Ovary (tissue), 9 donors: ENCODE data around the gene KCNG2. TPM values are rescaled to one million over a fixed set of nuclear protein-coding genes. Genes with fewer than 3 reads are reported as not detected.

Experiments
- DNase-seq, 5 donors: peaks; one replicate each; pipeline ENCODE4 v3.0.0-alpha.2; 2019 to 2020
- H3K27ac ChIP-seq, 2 donors: fragments of 200-600 bp; one replicate each; pipeline versions ENCODE4 v1.5.1 to v1.8.0; 2019 to 2022
- H3K27me3 ChIP-seq: fragments of 200-600 bp; one replicate; pipeline ENCODE4 v1.8.0; 2022
- H3K36me3 ChIP-seq: fragments of 200-600 bp; sonication (generic); one replicate; pipeline ENCODE4 v1.5.1; 2019
- H3K4me1 ChIP-seq: one replicate; pipeline ENCODE4 v1.8.1; 2013; ENCODE audit warnings: mild to moderate bottlenecking, moderate library complexity; ENCODE audit not compliant: insufficient read depth
- H3K4me3 ChIP-seq: fragments of 200-600 bp; sonication (generic); one replicate; pipeline ENCODE4 v1.5.1; 2017
- H3K9me3 ChIP-seq, 2 donors: fragments of 200-600 bp in 1 of 2; sonication (generic) in 1 of 2; one replicate each; pipeline versions ENCODE4 v1.5.1 to v1.8.1; 2013 to 2019; ENCODE audit warnings: mild to moderate bottlenecking in 1 of 2, moderate library complexity in 1 of 2
- CTCF ChIP-seq, 3 donors: fragments of 450-650 bp in 2 of 3; fragments of 200-600 bp in 1 of 3; IDR thresholded peaks; one replicate each; pipeline versions ENCODE4 v1.5.1 to v1.8.0; 2016 to 2022; ENCODE audit warnings: antibody characterized with exemption in 3 of 3, mild to moderate bottlenecking in 1 of 3
- EP300 ChIP-seq: sonication (generic); formaldehyde crosslinking; IDR thresholded peaks from one replicate; pipeline ENCODE4 v1.6.1; 2017; ENCODE audit warnings: antibody characterized with exemption
- POLR2A ChIP-seq: fragments of 450-650 bp; IDR thresholded peaks from one replicate; pipeline ENCODE4 v1.6.1; 2017; ENCODE audit warnings: antibody characterized with exemption, mild to moderate bottlenecking, moderate library complexity
- WGBS, 3 donors: extraction: QIAGEN DNeasy Blood & Tissue Kit in 1 of 3; methylation state at CpG; one replicate each; pipeline versions ENCODE4 v1.1.5 to v1.1.7; 2013 to 2017; 5-methylcytosine and 5-hydroxymethylcytosine counted together
- intact Hi-C, 4 donors: fragments of 100-400 bp; cut with DNase I; formaldehyde crosslinking; loops; one replicate each; pipeline versions ENCODE4 v1.11.0 to v1.15.1; 2022 to 2023
- polyA plus RNA-seq, 2 donors: library from polyadenylated mRNA; stranded (reverse); fragments of 200-250 nt in 1 of 2; fragments of 350-450 nt in 1 of 2; fragmentation: Illumina TruSeq in 1 of 2; extraction: RNeasy Lipid Tissue Mini Kit (QIAGEN cat#74804) in 1 of 2; gene quantifications; one replicate each; pipeline ENCODE4 v1.2.3, GENCODE V29; 2013 to 2014
- total RNA-seq, 7 donors: library from RNA; depleted of rRNA in 2 of 7; stranded (reverse); fragments of >200 nt in 2 of 7; fragmentation: NEBNext Ultra II Directional in 3 of 7; extraction: Animal tissue kit (Norgen Biotek cat#: 25700) in 3 of 7; gene quantifications; one replicate each; pipeline versions ENCODE4 v1.1.0 to v1.2.4, GENCODE V29; 2016 to 2023
- donor health status: DM: no; HTN: no; CAD: no; lungs with moderate emphysema.
- donor health status: DM: no; HTN: no; CAD: no.
- donor health status: Bipolar disorder and iron deficiency.
- donor health status: DM: yes; HTN: yes; CAD: no.
- donor health status: DM: no; HTN: no; CAD: no.
- donor health status: DM: yes; HTN: yes; CAD: no.

KCNG2 gene
- total and polyA plus RNA-seq, 9 donors: 0.10 to 0.80 (median 0.21) TPM; not detected in 3

- DNase-seq: no peak
- 95 to 99% (median 95%) methylated on average over 2 of the region's 2 CpGs for WGBS, 3 donors
- Histone ChIP-seq H3K9me3 (no peaks in the 10 kb centered on the region), H3K36me3 (no peaks in the 10 kb centered on the region), H3K4me3 (no peak overlapping the region), H3K27me3 (no peaks in the 10 kb centered on the region), H3K27ac (no peak overlapping the region), H3K4me1 (no peaks in the 10 kb centered on the region)
- no peak for TF ChIP-seq CTCF (IDR thresholded peaks at IDR 0.05)
- intact Hi-C loops: no loop called here
Measured at GRCh38 chr18:79931475-79931874, 133.7 kb downstream of the KCNG2 start.

GRCh38 chr18:79932907-79933306 is 135.2 kb downstream of the KCNG2 start:
- no peak overlapping the region for H3K27ac ChIP-seq
- 94 to 96% (median 96%) methylated on average over 3 of the region's 3 CpGs for WGBS, 3 donors
- H3K4me1 ChIP-seq: no peaks in the 10 kb centered on the region
- intact Hi-C loops: no loop called here
- H3K36me3 ChIP-seq: no peaks in the 10 kb centered on the region
- DNase-seq: no peak
- H3K27me3 ChIP-seq: no peaks in the 10 kb centered on the region
- no peak for TF ChIP-seq CTCF (IDR thresholded peaks at IDR 0.05)
- TF ChIP-seq EP300: no peak
- no peak for TF ChIP-seq POLR2A
- no peak overlapping the region for H3K4me3 ChIP-seq
- H3K9me3 ChIP-seq: no peaks in the 10 kb centered on the region

- Histone ChIP-seq H3K4me1 (no peaks in the 10 kb centered on the region), H3K27me3 (no peaks in the 10 kb centered on the region), H3K4me3 (no peak overlapping the region), H3K27ac (no peak overlapping the region), H3K9me3 (no peaks in the 10 kb centered on the region), H3K36me3 (no peaks in the 10 kb centered on the region)
- TF ChIP-seq CTCF (IDR thresholded peaks at IDR 0.05) (no peak), EP300 (no peak), POLR2A (no peak)
- DNase-seq: peak in 3 of 5 donors; percentile 6 to 10 (median 8)
- WGBS, 3 donors: 84 to 88% (median 84%) methylated on average over 10 of the region's 10 CpGs
- intact Hi-C loops: no loop called here
Measured at GRCh38 chr18:79933765-79934164, 136.0 kb downstream of the KCNG2 start.

- H3K9me3 ChIP-seq: no peaks in the 10 kb centered on the region
Measured at GRCh38 chr18:79934311-79935097, 136.8 kb downstream of the KCNG2 start.

GRCh38 chr18:79935098-79935480 is 137.4 kb downstream of the KCNG2 start:
- Histone ChIP-seq H3K36me3 (no peaks in the 10 kb centered on the region), H3K27ac (no peak overlapping the region), H3K4me1 (no peaks in the 10 kb centered on the region), H3K9me3 (no peaks in the 10 kb centered on the region), H3K4me3 (no peak overlapping the region), H3K27me3 (no peaks in the 10 kb centered on the region)
- intact Hi-C loops: no loop called here
- peak in 1 of 5 donors; percentile 12 for DNase-seq
- TF ChIP-seq POLR2A: no peak
- TF ChIP-seq CTCF (IDR thresholded peaks at IDR 0.05): no peak
- no peak for TF ChIP-seq EP300
- WGBS, 3 donors: 72 to 90% (median 88%) methylated on average over 5 of the region's 5 CpGs

More at GRCh38 chr18:79934311-79935097, 136.8 kb downstream of the KCNG2 start:
- Histone ChIP-seq H3K4me1 (no peaks in the 10 kb centered on the region), H3K4me3 (no peak overlapping the region), H3K27me3 (no peaks in the 10 kb centered on the region), H3K27ac (no peak overlapping the region), H3K36me3 (no peaks in the 10 kb centered on the region)
- DNase-seq: peak in 3 of 5 donors; percentile 3 to 13 (median 9)
- TF ChIP-seq EP300 (no peak), POLR2A (no peak)
- intact Hi-C loops: no loop called here
- WGBS, 3 donors: 77 to 86% (median 79%) methylated on average over 8 of the region's 8 CpGs
